HEK293 (cell line): ENCODE measurements around the gene NCKAP1.

Source experiments
- EGR2 ChIP-seq: fragments of 450-650 bp; formaldehyde crosslinking; IDR thresholded peaks from 2 replicates; pipeline ENCODE4 v1.5.1; 2016; ENCODE audit warnings: low read depth, missing biosample characterization, missing genetic modification characterization
- GFI1B ChIP-seq: fragments of 450-650 bp; formaldehyde crosslinking; IDR thresholded peaks from 2 replicates; pipeline ENCODE4 v1.5.1; 2016; ENCODE audit warnings: missing biosample characterization, missing genetic modification characterization
- HOXC10 ChIP-seq: sonication (generic); formaldehyde crosslinking; IDR thresholded peaks from 2 replicates; pipeline ENCODE4 v1.8.1; 2023; ENCODE audit warnings: mild to moderate bottlenecking, missing genetic modification reagents
- KLF10 ChIP-seq: fragments of 450-650 bp; IDR thresholded peaks from 2 replicates; pipeline ENCODE4 v1.5.1; 2018; ENCODE audit warnings: missing biosample characterization, mild to moderate bottlenecking, missing genetic modification characterization
- KLF7 ChIP-seq: fragments of 450-650 bp; formaldehyde crosslinking; IDR thresholded peaks from 2 replicates; pipeline ENCODE4 v1.5.1; 2016; ENCODE audit warnings: missing biosample characterization, missing genetic modification characterization, borderline replicate concordance
- MZF1 ChIP-seq: fragments of 450-650 bp; formaldehyde crosslinking; IDR thresholded peaks from 2 replicates; pipeline ENCODE4 v1.5.1; 2017; ENCODE audit warnings: missing biosample characterization, missing genetic modification characterization, borderline replicate concordance
- REPIN1 ChIP-seq: fragments of 450-650 bp; formaldehyde crosslinking; IDR thresholded peaks from 2 replicates; pipeline ENCODE4 v1.5.1; 2017; ENCODE audit warnings: missing biosample characterization, missing genetic modification characterization, low read depth
- YY2 ChIP-seq: fragments of 450-650 bp; formaldehyde crosslinking; IDR thresholded peaks from 2 replicates; pipeline ENCODE4 v1.5.1; 2016; ENCODE audit warnings: missing biosample characterization, missing genetic modification characterization
- ZNF10 ChIP-seq: fragments of 450-650 bp; formaldehyde crosslinking; IDR thresholded peaks from 2 replicates; pipeline ENCODE4 v1.5.1; 2017; ENCODE audit warnings: missing biosample characterization, missing genetic modification characterization
- ZNF112 ChIP-seq: fragments of 450-650 bp; formaldehyde crosslinking; IDR thresholded peaks from 2 replicates; pipeline ENCODE4 v1.5.0; 2017; ENCODE audit warnings: missing biosample characterization, missing genetic modification characterization
- ZNF138 ChIP-seq: fragments of 450-650 bp; formaldehyde crosslinking; IDR thresholded peaks from 2 replicates; pipeline ENCODE4 v1.5.1; 2016; ENCODE audit warnings: missing biosample characterization, missing genetic modification characterization, borderline replicate concordance
- ZNF146 ChIP-seq: fragments of 450-650 bp; formaldehyde crosslinking; IDR thresholded peaks from 2 replicates; pipeline ENCODE4 v1.5.1; 2016; ENCODE audit warnings: missing biosample characterization, missing genetic modification characterization
- ZNF23 ChIP-seq: fragments of 450-650 bp; formaldehyde crosslinking; IDR thresholded peaks from 2 replicates; pipeline ENCODE4 v1.5.1; 2016; ENCODE audit warnings: missing biosample characterization, missing genetic modification characterization, borderline replicate concordance
- ZNF266 ChIP-seq: fragments of 450-650 bp; formaldehyde crosslinking; IDR thresholded peaks from 2 replicates; pipeline ENCODE4 v1.5.1; 2016; ENCODE audit warnings: missing biosample characterization, missing genetic modification characterization, low read depth
- ZNF391 ChIP-seq: fragments of 450-650 bp; formaldehyde crosslinking; IDR thresholded peaks from 2 replicates; pipeline ENCODE4 v1.5.1; 2016; ENCODE audit warnings: low read depth, missing biosample characterization, missing genetic modification characterization, borderline replicate concordance
- ZNF416 ChIP-seq: fragments of 450-650 bp; formaldehyde crosslinking; IDR thresholded peaks from 2 replicates; pipeline ENCODE4 v1.5.1; 2016; ENCODE audit warnings: missing biosample characterization, missing genetic modification characterization
- ZNF433 ChIP-seq: fragments of 450-650 bp; formaldehyde crosslinking; IDR thresholded peaks from 2 replicates; pipeline ENCODE4 v1.5.1; 2016; ENCODE audit warnings: missing biosample characterization, missing genetic modification characterization, low read depth
- ZNF571 ChIP-seq: fragments of 450-650 bp; formaldehyde crosslinking; IDR thresholded peaks from 2 replicates; pipeline ENCODE4 v1.5.0; 2017; ENCODE audit warnings: missing biosample characterization, missing genetic modification characterization
- ZNF701 ChIP-seq: fragments of 450-650 bp; formaldehyde crosslinking; IDR thresholded peaks from 2 replicates; pipeline ENCODE4 v1.5.1; 2016; ENCODE audit warnings: missing biosample characterization, missing genetic modification characterization
- TF ChIP-seq, protein P1 (sequence below): fragments of 450-650 bp; formaldehyde crosslinking; conservative IDR thresholded peaks from 2 replicates; pipeline ENCODE4 v1.5.1; 2016; ENCODE audit warnings: low read depth, missing biosample characterization, missing genetic modification characterization
- TF ChIP-seq, protein P2 (sequence below): fragments of 450-650 bp; formaldehyde crosslinking; IDR thresholded peaks from 2 replicates; pipeline ENCODE4 v1.5.1; 2016; ENCODE audit warnings: missing biosample characterization, missing genetic modification characterization
- TF ChIP-seq, protein P3 (sequence below): fragments of 450-650 bp; formaldehyde crosslinking; IDR thresholded peaks from 2 replicates; pipeline ENCODE4 v1.5.1; 2016; ENCODE audit warnings: missing biosample characterization, missing genetic modification characterization
- TF ChIP-seq, protein P4 (sequence below): fragments of 450-650 bp; formaldehyde crosslinking; IDR thresholded peaks from 2 replicates; pipeline ENCODE4 v1.5.1; 2017; ENCODE audit warnings: missing biosample characterization, missing genetic modification characterization
- TF ChIP-seq, protein P5 (sequence below): fragments of 450-650 bp; formaldehyde crosslinking; IDR thresholded peaks from 2 replicates; pipeline ENCODE4 v1.5.1; 2016; ENCODE audit warnings: missing biosample characterization, missing genetic modification characterization, borderline replicate concordance

NCKAP1 gene

DNA sequence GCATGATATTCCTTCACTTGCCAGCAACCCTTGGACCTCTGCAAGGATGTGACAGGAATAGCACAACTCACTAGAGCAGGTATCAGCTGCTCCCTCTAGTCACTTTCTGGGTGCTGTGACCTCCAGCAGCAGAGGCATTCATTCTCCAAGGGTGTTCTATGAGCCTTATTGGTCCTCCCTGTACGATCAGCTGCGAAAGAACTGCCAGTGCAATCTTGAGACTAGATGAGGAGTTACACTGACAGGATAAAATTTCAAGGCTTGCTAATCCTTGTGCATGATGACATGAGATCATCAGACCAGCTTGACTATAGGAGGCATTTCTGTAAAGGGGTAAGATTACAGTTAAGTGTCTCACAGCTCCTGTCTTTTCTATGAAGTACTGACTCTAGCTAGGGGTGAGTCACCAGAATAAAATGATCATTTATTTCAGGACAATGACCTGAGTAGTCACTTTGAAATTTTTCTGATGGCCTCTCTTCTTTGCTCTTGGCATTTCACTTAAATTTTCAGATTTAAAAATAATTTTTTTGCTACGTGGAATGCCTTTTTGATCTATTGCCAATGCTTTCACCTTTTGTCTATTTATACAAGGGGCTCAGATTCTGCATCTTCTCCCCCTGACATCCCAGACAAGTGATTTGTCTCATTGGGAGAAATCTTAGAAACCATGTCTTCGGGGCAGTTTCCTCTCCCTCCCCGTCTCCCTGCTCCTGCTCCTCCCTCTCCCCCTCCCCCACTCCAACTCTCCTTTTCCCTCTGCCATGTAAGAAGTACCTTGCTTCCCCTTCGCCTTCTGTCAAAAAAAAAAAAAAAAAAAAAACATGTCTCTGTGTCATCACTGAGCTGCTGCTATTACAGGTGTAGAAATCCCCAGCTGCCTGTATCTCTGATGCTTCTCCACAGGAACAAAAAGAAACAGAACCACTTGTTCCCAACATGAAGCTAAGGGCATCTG lies 122.6 kb downstream of the NCKAP1 start (continued):
- TF ChIP-seq, protein P1, sequence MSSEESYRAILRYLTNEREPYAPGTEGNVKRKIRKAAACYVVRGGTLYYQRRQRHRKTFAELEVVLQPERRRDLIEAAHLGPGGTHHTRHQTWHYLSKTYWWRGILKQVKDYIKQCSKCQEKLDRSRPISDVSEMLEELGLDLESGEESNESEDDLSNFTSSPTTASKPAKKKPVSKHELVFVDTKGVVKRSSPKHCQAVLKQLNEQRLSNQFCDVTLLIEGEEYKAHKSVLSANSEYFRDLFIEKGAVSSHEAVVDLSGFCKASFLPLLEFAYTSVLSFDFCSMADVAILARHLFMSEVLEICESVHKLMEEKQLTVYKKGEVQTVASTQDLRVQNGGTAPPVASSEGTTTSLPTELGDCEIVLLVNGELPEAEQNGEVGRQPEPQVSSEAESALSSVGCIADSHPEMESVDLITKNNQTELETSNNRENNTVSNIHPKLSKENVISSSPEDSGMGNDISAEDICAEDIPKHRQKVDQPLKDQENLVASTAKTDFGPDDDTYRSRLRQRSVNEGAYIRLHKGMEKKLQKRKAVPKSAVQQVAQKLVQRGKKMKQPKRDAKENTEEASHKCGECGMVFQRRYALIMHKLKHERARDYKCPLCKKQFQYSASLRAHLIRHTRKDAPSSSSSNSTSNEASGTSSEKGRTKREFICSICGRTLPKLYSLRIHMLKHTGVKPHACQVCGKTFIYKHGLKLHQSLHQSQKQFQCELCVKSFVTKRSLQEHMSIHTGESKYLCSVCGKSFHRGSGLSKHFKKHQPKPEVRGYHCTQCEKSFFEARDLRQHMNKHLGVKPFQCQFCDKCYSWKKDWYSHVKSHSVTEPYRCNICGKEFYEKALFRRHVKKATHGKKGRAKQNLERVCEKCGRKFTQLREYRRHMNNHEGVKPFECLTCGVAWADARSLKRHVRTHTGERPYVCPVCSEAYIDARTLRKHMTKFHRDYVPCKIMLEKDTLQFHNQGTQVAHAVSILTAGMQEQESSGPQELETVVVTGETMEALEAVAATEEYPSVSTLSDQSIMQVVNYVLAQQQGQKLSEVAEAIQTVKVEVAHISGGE, result no peak
- TF ChIP-seq, protein P2, sequence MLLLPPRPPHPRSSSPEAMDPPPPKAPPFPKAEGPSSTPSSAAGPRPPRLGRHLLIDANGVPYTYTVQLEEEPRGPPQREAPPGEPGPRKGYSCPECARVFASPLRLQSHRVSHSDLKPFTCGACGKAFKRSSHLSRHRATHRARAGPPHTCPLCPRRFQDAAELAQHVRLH (tag by site-specific recombination), result no peak
- TF ChIP-seq, protein P3, sequence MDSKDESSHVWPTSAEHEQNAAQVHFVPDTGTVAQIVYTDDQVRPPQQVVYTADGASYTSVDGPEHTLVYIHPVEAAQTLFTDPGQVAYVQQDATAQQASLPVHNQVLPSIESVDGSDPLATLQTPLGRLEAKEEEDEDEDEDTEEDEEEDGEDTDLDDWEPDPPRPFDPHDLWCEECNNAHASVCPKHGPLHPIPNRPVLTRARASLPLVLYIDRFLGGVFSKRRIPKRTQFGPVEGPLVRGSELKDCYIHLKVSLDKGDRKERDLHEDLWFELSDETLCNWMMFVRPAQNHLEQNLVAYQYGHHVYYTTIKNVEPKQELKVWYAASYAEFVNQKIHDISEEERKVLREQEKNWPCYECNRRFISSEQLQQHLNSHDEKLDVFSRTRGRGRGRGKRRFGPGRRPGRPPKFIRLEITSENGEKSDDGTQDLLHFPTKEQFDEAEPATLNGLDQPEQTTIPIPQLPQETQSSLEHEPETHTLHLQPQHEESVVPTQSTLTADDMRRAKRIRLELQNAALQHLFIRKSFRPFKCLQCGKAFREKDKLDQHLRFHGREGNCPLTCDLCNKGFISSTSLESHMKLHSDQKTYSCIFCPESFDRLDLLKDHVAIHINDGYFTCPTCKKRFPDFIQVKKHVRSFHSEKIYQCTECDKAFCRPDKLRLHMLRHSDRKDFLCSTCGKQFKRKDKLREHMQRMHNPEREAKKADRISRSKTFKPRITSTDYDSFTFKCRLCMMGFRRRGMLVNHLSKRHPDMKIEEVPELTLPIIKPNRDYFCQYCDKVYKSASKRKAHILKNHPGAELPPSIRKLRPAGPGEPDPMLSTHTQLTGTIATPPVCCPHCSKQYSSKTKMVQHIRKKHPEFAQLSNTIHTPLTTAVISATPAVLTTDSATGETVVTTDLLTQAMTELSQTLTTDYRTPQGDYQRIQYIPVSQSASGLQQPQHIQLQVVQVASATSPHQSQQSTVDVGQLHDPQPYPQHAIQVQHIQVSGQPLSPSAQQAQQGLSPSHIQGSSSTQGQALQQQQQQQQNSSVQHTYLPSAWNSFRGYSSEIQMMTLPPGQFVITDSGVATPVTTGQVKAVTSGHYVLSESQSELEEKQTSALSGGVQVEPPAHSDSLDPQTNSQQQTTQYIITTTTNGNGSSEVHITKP (tag by site-specific recombination), result peak; percentile 60
- TF ChIP-seq, protein P4, sequence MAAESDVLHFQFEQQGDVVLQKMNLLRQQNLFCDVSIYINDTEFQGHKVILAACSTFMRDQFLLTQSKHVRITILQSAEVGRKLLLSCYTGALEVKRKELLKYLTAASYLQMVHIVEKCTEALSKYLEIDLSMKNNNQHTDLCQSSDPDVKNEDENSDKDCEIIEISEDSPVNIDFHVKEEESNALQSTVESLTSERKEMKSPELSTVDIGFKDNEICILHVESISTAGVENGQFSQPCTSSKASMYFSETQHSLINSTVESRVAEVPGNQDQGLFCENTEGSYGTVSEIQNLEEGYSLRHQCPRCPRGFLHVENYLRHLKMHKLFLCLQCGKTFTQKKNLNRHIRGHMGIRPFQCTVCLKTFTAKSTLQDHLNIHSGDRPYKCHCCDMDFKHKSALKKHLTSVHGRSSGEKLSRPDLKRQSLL (tag by site-specific recombination), result no peak
- TF ChIP-seq GFI1B (tag by site-specific recombination) (no peak), MZF1 (tag by site-specific recombination) (no peak; the same call in 1 of the 2 replicates), ZNF10 (tag by site-specific recombination) (peak; percentile 58; the same call in 1 of the 2 replicates), YY2 (tag by site-specific recombination) (no peak), EGR2 (no peak), ZNF23 (no peak), ZNF112 (no peak), ZNF571 (tag by site-specific recombination) (no peak), ZNF433 (tag by site-specific recombination) (no peak), ZNF391 (no peak), KLF7 (no peak), ZNF701 (tag by site-specific recombination) (no peak), ZNF146 (tag by site-specific recombination) (no peak), ZNF138 (no peak), HOXC10 (CRISPR knock-in tag) (no peak), ZNF416 (tag by site-specific recombination) (no peak), KLF10 (0 out of 2 replicates have a peak, but pooled peaks have one; percentile 28), ZNF266 (no peak), REPIN1 (tag by site-specific recombination) (no peak)
- TF ChIP-seq, protein P5, sequence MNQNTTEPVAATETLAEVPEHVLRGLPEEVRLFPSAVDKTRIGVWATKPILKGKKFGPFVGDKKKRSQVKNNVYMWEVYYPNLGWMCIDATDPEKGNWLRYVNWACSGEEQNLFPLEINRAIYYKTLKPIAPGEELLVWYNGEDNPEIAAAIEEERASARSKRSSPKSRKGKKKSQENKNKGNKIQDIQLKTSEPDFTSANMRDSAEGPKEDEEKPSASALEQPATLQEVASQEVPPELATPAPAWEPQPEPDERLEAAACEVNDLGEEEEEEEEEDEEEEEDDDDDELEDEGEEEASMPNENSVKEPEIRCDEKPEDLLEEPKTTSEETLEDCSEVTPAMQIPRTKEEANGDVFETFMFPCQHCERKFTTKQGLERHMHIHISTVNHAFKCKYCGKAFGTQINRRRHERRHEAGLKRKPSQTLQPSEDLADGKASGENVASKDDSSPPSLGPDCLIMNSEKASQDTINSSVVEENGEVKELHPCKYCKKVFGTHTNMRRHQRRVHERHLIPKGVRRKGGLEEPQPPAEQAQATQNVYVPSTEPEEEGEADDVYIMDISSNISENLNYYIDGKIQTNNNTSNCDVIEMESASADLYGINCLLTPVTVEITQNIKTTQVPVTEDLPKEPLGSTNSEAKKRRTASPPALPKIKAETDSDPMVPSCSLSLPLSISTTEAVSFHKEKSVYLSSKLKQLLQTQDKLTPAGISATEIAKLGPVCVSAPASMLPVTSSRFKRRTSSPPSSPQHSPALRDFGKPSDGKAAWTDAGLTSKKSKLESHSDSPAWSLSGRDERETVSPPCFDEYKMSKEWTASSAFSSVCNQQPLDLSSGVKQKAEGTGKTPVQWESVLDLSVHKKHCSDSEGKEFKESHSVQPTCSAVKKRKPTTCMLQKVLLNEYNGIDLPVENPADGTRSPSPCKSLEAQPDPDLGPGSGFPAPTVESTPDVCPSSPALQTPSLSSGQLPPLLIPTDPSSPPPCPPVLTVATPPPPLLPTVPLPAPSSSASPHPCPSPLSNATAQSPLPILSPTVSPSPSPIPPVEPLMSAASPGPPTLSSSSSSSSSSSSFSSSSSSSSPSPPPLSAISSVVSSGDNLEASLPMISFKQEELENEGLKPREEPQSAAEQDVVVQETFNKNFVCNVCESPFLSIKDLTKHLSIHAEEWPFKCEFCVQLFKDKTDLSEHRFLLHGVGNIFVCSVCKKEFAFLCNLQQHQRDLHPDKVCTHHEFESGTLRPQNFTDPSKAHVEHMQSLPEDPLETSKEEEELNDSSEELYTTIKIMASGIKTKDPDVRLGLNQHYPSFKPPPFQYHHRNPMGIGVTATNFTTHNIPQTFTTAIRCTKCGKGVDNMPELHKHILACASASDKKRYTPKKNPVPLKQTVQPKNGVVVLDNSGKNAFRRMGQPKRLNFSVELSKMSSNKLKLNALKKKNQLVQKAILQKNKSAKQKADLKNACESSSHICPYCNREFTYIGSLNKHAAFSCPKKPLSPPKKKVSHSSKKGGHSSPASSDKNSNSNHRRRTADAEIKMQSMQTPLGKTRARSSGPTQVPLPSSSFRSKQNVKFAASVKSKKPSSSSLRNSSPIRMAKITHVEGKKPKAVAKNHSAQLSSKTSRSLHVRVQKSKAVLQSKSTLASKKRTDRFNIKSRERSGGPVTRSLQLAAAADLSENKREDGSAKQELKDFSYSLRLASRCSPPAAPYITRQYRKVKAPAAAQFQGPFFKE (tag by site-specific recombination), result no peak
